OCI-LY1 (cell line): ENCODE data around the gene EPB41L2.
"Not testable (repeated sequence)": the region's sequence is repeated elsewhere in the genome, so short reads cannot be mapped to it uniquely, and the experiment has no call there.

Source experiments
- H2AFZ ChIP-seq: fragments of 200-600 bp; sonication (generic), shearing (Covaris generic); 2 replicates; pipeline ENCODE4 v1.6.0; 2014; ENCODE audit warnings: antibody characterized with exemption, mild to moderate bottlenecking, low read length
- H3F3A ChIP-seq: fragments of 200-600 bp; sonication (generic), shearing (Covaris generic); 2 replicates; pipeline ENCODE4 v1.6.0; 2014; ENCODE audit warnings: mild to moderate bottlenecking, antibody characterized with exemption, low read length, moderate library complexity; ENCODE audit not compliant: insufficient read depth
- H3K27ac ChIP-seq: fragments of 200-600 bp; sonication (generic); 2 replicates; pipeline ENCODE4 v1.5.1; 2014; ENCODE audit warnings: low read length, mixed run types, mild to moderate bottlenecking, low read depth; ENCODE audit not compliant: poor library complexity, severe bottlenecking
- H3K27me3 ChIP-seq: fragments of 200-600 bp; sonication (generic); 2 replicates; pipeline ENCODE4 v1.6.0; 2014; ENCODE audit warnings: antibody characterized with exemption, mild to moderate bottlenecking, low read length, moderate library complexity; ENCODE audit not compliant: insufficient read depth
- H3K36me3 ChIP-seq: fragments of 200-600 bp; sonication (generic); 2 replicates; pipeline ENCODE4 v1.6.1; 2014; ENCODE audit warnings: mild to moderate bottlenecking, antibody characterized with exemption, low read length, moderate library complexity, mixed read lengths; ENCODE audit not compliant: insufficient read depth
- H3K4me1 ChIP-seq: fragments of 200-600 bp; sonication (generic); 2 replicates; pipeline ENCODE4 v1.5.1; 2014; ENCODE audit warnings: mild to moderate bottlenecking, low read length, moderate library complexity; ENCODE audit not compliant: insufficient read depth, severe bottlenecking
- H3K4me2 ChIP-seq: fragments of 200-600 bp; sonication (generic), shearing (Covaris generic); 2 replicates; pipeline ENCODE4 v1.6.1; 2014; ENCODE audit warnings: low read length
- H3K4me3 ChIP-seq: fragments of 200-600 bp; sonication (generic); 2 replicates; pipeline ENCODE4 v1.5.1; 2014; ENCODE audit warnings: low read length, low read depth, mild to moderate bottlenecking, mixed read lengths; ENCODE audit not compliant: poor library complexity, severe bottlenecking
- H3K79me2 ChIP-seq: fragments of 200-600 bp; shearing (Covaris generic); 2 replicates; pipeline ENCODE4 v1.6.1; 2016; ENCODE audit warnings: mixed run types, low read length, mixed read lengths; ENCODE audit not compliant: insufficient read depth
- H3K9ac ChIP-seq: fragments of 200-600 bp; sonication (generic), shearing (Covaris generic); 2 replicates; pipeline ENCODE4 v1.6.1; 2014; ENCODE audit warnings: mild to moderate bottlenecking, low read length, mixed read lengths
- H3K9me2 ChIP-seq: fragments of 200-600 bp; sonication (generic), shearing (Covaris generic); 2 replicates; pipeline ENCODE4 v1.6.1; 2014; ENCODE audit warnings: low read depth, mild to moderate bottlenecking, low read length, mixed read lengths
- H3K9me3 ChIP-seq: fragments of 200-600 bp; shearing (Covaris generic); 2 replicates; pipeline ENCODE4 v1.6.1; 2014; ENCODE audit warnings: low read length, mixed read lengths
- H4K20me1 ChIP-seq: fragments of 200-600 bp; sonication (generic), shearing (Covaris generic); 2 replicates; pipeline ENCODE4 v1.6.0; 2016; ENCODE audit warnings: mild to moderate bottlenecking, low read length; ENCODE audit not compliant: insufficient read depth
- EZH2 ChIP-seq: fragments of 200-600 bp; sonication (generic), shearing (Covaris generic); IDR thresholded peaks from 2 replicates; pipeline ENCODE4 v1.8.0; 2017; ENCODE audit warnings: borderline replicate concordance, mixed run types, mild to moderate bottlenecking, antibody characterized with exemption, low read length, moderate library complexity, mixed read lengths
- TF ChIP-seq, protein P1 (sequence below): fragments of 200-600 bp; sonication (generic), shearing (Covaris generic); IDR thresholded peaks from 2 replicates; pipeline ENCODE4 v1.5.1; 2017; ENCODE audit warnings: mild to moderate bottlenecking, antibody characterized with exemption, low read length, moderate library complexity, mixed read lengths

EPB41L2 gene

DNA sequence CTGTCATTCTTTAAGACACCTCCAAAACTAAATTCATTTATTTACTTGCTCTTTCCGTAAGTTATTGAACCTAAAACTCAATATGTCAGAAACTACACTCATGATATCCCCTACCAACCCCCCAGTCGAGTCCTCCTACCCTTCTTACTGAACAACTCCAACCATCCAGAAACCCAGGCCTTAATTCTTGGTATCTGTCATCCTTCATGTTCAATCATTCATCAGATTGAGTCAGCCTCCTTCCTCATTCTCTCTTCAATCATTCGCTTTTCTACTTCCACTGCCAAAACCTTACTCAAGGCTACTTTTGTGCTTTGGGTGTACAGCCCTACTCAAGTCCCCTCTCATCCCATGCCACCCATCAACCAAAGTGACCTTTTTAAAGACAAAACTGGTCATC lies 140.1 kb downstream of the EPB41L2 start:
- Histone ChIP-seq H3K9ac (no peak overlapping the region), H4K20me1 (no peaks in the 10 kb centered on the region), H2AFZ (no peak overlapping the region), H3K4me1 (no peaks in the 10 kb centered on the region), H3F3A (no peaks in the 10 kb centered on the region), H3K27ac (no peak overlapping the region), H3K9me3 (no peaks in the 10 kb centered on the region), H3K27me3 (no peaks in the 10 kb centered on the region), H3K79me2 (no peaks in the 10 kb centered on the region), H3K36me3 (no peaks in the 10 kb centered on the region), H3K9me2 (no peaks in the 10 kb centered on the region), H3K4me3 (no peak overlapping the region), H3K4me2 (no peak overlapping the region)
- TF ChIP-seq, protein P1, sequence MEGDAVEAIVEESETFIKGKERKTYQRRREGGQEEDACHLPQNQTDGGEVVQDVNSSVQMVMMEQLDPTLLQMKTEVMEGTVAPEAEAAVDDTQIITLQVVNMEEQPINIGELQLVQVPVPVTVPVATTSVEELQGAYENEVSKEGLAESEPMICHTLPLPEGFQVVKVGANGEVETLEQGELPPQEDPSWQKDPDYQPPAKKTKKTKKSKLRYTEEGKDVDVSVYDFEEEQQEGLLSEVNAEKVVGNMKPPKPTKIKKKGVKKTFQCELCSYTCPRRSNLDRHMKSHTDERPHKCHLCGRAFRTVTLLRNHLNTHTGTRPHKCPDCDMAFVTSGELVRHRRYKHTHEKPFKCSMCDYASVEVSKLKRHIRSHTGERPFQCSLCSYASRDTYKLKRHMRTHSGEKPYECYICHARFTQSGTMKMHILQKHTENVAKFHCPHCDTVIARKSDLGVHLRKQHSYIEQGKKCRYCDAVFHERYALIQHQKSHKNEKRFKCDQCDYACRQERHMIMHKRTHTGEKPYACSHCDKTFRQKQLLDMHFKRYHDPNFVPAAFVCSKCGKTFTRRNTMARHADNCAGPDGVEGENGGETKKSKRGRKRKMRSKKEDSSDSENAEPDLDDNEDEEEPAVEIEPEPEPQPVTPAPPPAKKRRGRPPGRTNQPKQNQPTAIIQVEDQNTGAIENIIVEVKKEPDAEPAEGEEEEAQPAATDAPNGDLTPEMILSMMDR = no peak
- no peak for TF ChIP-seq EZH2

DNA sequence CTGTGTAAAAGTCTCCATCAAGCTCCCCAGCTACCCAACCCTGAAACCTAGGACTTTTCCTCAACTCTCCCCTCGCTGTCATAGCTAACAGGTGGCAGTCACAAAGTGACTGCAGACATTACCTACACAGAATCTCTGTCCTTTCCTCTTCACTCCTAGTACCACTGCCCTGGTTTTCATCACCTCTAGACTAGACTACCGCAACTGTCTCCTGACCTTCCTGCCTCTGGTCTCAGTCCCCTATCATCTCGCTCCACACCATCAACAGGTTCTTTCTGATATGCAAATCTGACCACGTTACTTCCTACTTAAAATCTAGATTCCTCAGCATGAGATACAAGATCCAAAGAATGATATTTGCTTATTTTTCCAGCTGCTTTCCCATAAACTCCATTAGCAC lies 142.1 kb downstream of the EPB41L2 start:
- Histone ChIP-seq H3K4me1 (no peaks in the 10 kb centered on the region), H3K9ac (no peak overlapping the region), H3K79me2 (no peaks in the 10 kb centered on the region), H3K36me3 (no peaks in the 10 kb centered on the region), H3K27me3 (no peaks in the 10 kb centered on the region), H4K20me1 (no peaks in the 10 kb centered on the region), H3K9me3 (no peaks in the 10 kb centered on the region), H3K9me2 (no peaks in the 10 kb centered on the region), H3K27ac (no peak overlapping the region), H3K4me2 (no peak overlapping the region), H3K4me3 (no peak overlapping the region), H3F3A (no peaks in the 10 kb centered on the region), H2AFZ (no peak overlapping the region)
- TF ChIP-seq EZH2 = no peak
- TF ChIP-seq, protein P1 = no peak

GRCh38 chr6:130918171-130918570 lies 144.9 kb downstream of the EPB41L2 start:
- H3K4me3 ChIP-seq = no peak overlapping the region

DNA sequence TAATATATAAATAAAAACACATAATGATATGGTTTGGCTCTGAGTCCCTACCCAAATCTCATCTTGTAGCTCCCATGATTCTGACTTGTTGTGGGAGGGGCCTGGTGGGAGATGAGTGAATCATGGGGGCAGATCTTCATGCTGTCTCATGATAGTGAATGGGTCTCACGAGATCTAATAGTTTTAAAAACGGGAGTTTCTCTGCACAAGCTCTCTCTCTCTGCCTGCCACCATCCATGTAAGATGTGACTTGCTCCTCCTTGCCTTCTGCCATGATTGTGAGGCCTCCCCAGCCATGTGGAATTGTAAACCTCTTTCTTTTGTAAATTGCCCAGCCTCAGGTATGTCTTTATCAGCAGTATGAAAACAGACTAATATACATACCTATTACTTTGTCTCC lies 147.4 kb downstream of the EPB41L2 start:
- H3K4me3 ChIP-seq, H3K4me1 ChIP-seq, H4K20me1 ChIP-seq, H3K9me3 ChIP-seq, H3K27ac ChIP-seq, H2AFZ ChIP-seq, H3K27me3 ChIP-seq, H3F3A ChIP-seq, H3K9me2 ChIP-seq, H3K4me2 ChIP-seq, H3K79me2 ChIP-seq, H3K9ac ChIP-seq, H3K36me3 ChIP-seq: not testable (repeated sequence)

More at GRCh38 chr6:130918171-130918570, 144.9 kb downstream of the EPB41L2 start:
- H2AFZ ChIP-seq = no peak overlapping the region
- no peaks in the 10 kb centered on the region for H3K9me2 ChIP-seq
- H3K9me3 ChIP-seq = no peaks in the 10 kb centered on the region
- H4K20me1 ChIP-seq = no peaks in the 10 kb centered on the region
- no peaks in the 10 kb centered on the region for H3K36me3 ChIP-seq
- no peak overlapping the region for H3K4me2 ChIP-seq
- no peaks in the 10 kb centered on the region for H3F3A ChIP-seq
- H3K9ac ChIP-seq = no peak overlapping the region
- H3K79me2 ChIP-seq = no peaks in the 10 kb centered on the region
- no peaks in the 10 kb centered on the region for H3K27me3 ChIP-seq
- H3K27ac ChIP-seq = no peak overlapping the region
- no peaks in the 10 kb centered on the region for H3K4me1 ChIP-seq
- TF ChIP-seq, protein P1 = no peak
- TF ChIP-seq EZH2 = no peak
